ENCODE data around the gene PTCRA. TPM values are rescaled to one million over a fixed set of nuclear protein-coding genes. Genes with fewer than 3 reads are reported as not detected.

The PTCRA gene
- total RNA-seq, 2 donors from 2014 or later: not detected

DNA sequence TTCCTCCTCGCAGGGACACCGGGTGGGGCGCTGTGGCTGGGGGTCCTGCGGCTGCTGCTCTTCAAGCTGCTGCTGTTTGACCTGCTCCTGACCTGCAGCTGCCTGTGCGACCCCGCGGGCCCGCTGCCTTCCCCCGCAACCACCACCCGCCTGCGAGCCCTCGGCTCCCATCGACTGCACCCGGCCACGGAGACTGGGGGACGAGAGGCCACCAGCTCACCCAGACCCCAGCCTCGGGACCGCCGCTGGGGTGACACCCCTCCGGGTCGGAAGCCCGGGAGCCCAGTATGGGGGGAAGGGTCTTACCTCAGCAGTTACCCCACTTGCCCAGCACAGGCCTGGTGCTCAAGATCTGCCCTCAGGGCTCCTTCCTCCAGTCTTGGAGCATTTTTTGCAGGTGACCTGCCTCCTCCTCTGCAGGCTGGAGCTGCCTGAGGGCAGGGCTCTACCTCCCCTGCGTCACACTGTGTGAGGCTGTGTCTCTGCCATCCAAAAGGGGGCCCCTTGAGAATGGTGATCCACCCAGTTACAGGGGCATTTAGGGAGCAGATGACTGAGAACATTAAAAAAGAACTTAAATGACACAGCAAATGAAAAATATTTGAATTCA is 9.5 kb downstream of the PTCRA start:
- TF ChIP-seq CTCF (IDR thresholded peaks at IDR 0.05) (no peak), POLR2A (IDR thresholded peaks at IDR 0.05) (no peak)
- DNase-seq: no peak
- no peak for ATAC-seq
- 64 to 65% methylated on average over 10 to 23 of the region's 23 CpGs for WGBS, 2 donors
- no peak overlapping the region for H3K4me3 ChIP-seq
- H3K27me3 ChIP-seq: no peaks in the 10 kb centered on the region
- H3K27ac ChIP-seq: no peak overlapping the region
- intact Hi-C loops (cut with DNase I): no loop called here
- no peaks in the 10 kb centered on the region for H3K36me3 ChIP-seq (replicated peaks in 1 of 2; ENCODE audit: insufficient read depth in 1 of 2, low read depth in 2 of 2)
- H3K9me3 ChIP-seq: no peaks in the 10 kb centered on the region
- H3K4me1 ChIP-seq: peaks cover 14% of the 10 kb centered on the region

GRCh38 chr6:42928986-42929820 is 13.3 kb downstream of the PTCRA start, which contains the start of gene CNPY3:
Gene CNPY3 (plus strand): TSS chr6:42929480. CDS start chr6:42929571, 91 bp downstream.
- TF ChIP-seq CTCF (IDR thresholded peaks at IDR 0.05) (peak in 2 of 7 experiments; percentile 20 to 29), POLR2A (IDR thresholded peaks at IDR 0.05) (peak; percentile 85 to 93 (median 89))
- peak within 1 kb of the TSS; percentile 81 to 97 (median 92) for H3K27ac ChIP-seq
- peaks cover 50% of the 10 kb centered on the region for H3K4me1 ChIP-seq
- 0% methylated on average over 23 to 60 of the region's 63 CpGs for WGBS, 2 donors
- H3K9me3 ChIP-seq: no peaks in the 10 kb centered on the region
- H3K4me3 ChIP-seq: peak within 1 kb of the TSS; percentile 51 to 77
- no peaks in the 10 kb centered on the region for H3K27me3 ChIP-seq
- intact Hi-C loops (cut with DNase I): no loop called here
- DNase-seq (peak; percentile 94 to 97 (median 95)), ATAC-seq (peak; percentile 92)
- H3K36me3 ChIP-seq (replicated peaks in 1 of 2; ENCODE audit: insufficient read depth in 1 of 2, low read depth in 2 of 2): no peaks in the 10 kb centered on the region

GRCh38 chr6:42929821-42930360 is 14.0 kb downstream of the PTCRA start:
- 2 to 3% methylated on average over 15 to 16 of the region's 16 CpGs for WGBS, 2 donors
- Histone ChIP-seq H3K36me3 (replicated peaks in 1 of 2; ENCODE audit: insufficient read depth in 1 of 2, low read depth in 2 of 2) (peaks cover 0 to 7% of the 10 kb centered on the region in 2 donors), H3K27ac (peak overlapping the region; percentile 81 to 97 (median 92)), H3K27me3 (no peaks in the 10 kb centered on the region), H3K9me3 (no peaks in the 10 kb centered on the region), H3K4me1 (peaks cover 55% of the 10 kb centered on the region), H3K4me3 (peak overlapping the region; percentile 51 to 77)
- intact Hi-C loops (cut with DNase I): no loop called here
- TF ChIP-seq CTCF (IDR thresholded peaks at IDR 0.05): no peak
- TF ChIP-seq POLR2A (IDR thresholded peaks at IDR 0.05): no peak
- peak; percentile 4 for ATAC-seq
- DNase-seq: peak in 3 of 4 donors; percentile 23 to 58 (median 33)

DNA sequence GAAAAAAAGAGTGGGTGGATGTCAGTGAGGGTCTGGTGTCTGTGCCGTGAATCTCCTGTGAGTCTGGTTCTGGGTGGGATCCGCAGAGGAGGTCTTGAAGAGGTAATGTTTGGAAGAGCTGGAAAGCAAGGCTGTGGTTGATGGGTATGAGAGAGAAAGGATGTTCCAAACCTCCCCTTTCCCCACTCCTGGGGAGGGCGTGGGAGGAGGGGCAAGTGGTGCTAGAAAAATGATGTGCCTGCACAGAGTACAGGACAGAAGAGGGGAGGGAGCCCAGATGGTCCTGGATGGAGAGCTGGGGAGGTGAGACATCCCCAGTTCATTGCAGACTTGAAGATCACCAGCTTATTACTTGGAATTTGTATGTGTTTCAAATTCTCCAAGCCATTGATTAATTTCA is 16.6 kb downstream of the PTCRA start:
- no peak for ATAC-seq
- no peak overlapping the region for H3K4me3 ChIP-seq
- TF ChIP-seq CTCF (IDR thresholded peaks at IDR 0.05) (no peak), POLR2A (IDR thresholded peaks at IDR 0.05) (no peak)
- H3K4me1 ChIP-seq: peaks cover 68% of the 10 kb centered on the region
- intact Hi-C loops (cut with DNase I): no loop called here
- WGBS, 2 donors: 75 to 98% methylated on average over 3 of the region's 3 CpGs
- H3K36me3 ChIP-seq (replicated peaks in 1 of 2; ENCODE audit: insufficient read depth in 1 of 2, low read depth in 2 of 2): peaks cover 0 to 14% of the 10 kb centered on the region in 2 donors
- peak overlapping the region in 2 of 4 donors; percentile 6 to 35 for H3K27ac ChIP-seq
- no peak for DNase-seq
- no peaks in the 10 kb centered on the region for H3K27me3 ChIP-seq
- no peaks in the 10 kb centered on the region for H3K9me3 ChIP-seq

Data from body of pancreas (tissue), 4 donors.